D341Med (cell line): ENCODE results near the gene C19orf44.
A peak's percentile ranks its signal among the peaks of the same experiment; 100 is the strongest.

ENCODE experiments used
- DNase-seq: peaks from one replicate; pipeline ENCODE4 v3.0.0; 2012; ENCODE audit warnings: low spot score

C19orf44 gene

DNA sequence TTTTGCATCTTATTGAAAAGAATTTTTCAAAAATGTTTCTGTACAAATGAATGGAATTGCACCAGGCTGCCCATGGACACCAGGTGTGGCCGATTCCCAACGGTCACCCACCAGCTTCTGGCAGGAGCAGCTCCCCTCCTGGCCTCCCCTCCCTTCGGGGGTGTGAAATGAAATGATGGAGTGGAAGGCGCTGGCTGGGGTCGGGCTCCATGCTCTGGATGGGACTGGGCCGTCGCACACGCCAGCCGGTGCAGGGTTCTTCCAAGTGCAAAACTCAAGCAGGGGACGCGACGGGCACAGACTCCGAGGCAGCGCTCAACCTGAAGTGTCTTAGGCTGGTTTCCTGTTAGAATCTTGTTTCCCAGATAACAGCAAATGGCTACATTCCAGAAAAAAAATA is 21.9 kb downstream of the C19orf44 start:
- peak; percentile 31 for DNase-seq

DNA sequence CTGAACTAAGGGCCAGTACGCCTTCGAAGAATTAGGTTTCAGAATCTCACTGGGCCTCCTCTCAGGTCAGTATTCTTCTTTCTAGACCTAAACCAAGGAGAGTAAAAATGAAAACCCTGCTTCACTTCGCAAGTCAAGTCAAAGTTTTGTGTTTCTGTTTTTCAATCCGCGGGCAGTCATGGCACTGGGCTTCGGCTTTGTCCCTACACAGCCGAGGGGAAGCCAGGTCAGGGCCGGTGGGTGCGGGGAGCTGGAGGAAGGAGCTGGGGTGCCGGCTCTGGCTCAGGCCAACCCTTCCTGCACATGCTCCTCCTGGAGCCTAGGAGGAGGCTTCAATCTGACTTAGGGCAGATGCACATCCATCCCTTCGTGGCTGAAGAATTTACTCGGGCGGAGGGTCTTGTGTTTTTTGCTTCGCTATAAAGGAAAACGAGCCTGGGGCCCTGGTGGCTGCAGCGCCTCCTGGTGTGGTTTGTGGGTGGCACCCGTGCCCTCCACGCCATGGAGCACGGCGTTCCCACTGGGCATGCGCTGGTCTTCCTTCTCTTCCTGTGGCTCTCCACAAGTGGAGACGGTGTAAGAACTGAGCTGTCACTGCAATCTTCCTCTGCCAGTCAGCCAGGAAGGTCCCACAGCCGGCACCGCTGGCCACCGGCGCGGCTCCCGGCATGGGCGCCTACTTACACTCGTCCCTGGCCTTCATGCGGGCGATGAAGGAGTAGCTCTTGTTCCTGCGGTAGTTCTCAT is 22.5 kb downstream of the C19orf44 start:
- peak; percentile 62 for DNase-seq

DNA sequence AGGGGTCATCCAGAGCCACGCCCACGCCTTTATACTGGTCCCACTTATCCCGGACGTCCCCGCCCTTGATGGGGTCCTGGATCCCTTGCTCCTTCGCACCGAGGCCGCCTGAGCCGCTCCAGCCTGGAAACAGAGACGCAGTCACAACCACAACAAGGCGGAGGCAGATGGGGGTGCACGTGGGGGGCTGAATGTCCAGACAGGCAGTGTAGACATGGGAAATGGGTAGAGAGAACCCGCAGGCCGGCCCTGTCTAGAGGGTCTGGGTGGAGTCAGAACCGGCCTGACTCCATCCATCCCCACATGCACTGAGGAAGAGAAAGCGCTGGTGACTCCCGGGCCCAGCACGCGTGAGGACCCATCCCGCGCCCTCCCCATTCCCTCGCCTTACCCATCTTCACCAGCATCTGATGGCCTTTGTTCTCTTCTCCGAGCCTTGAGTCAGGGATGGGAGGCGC is 23.1 kb downstream of the C19orf44 start:
- peak; percentile 40 for DNase-seq

DNA sequence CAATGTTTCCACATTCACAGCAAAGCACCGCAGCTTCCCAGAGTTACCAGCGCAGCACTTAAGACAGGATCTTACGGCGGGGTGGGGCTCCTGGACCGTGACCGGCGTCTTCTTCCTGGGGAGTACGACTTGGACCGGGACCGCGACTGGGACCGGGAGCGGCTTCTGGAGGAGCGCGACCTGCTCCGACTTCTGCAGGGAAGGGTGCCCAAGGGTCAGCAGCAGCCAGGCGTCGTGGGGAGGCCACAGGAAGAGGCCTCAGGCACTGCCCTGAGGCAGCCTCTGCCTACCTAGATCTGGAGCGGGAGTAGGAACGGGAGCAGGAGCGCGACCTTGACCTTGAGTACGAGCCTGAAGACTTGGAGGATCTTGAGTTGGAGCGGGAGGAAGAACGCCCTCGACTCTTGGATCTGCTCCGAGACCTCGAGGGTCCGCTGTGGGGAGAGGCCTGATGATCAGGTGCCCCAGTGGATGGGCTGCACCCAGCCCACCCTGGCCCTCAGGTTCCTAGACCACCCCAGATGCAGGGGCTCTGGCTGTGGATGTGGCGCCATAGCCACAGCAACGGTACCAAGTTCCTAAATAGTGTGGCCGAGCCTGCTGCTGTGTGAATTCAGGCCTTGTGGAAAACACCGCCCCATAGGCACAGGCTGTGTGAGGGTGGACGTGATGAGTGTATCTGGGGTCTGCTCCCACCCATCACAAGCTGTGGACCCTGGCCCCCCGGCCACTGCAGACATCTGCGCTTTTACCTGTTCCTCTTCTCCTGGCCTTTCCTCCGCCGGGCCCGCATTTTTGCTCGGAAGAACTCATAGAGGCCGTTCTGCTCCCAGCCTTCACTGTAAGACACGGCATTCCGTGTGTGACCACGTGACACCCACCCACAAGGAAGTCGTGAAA is 24.1 kb downstream of the C19orf44 start:
- DNase-seq: no peak

DNA sequence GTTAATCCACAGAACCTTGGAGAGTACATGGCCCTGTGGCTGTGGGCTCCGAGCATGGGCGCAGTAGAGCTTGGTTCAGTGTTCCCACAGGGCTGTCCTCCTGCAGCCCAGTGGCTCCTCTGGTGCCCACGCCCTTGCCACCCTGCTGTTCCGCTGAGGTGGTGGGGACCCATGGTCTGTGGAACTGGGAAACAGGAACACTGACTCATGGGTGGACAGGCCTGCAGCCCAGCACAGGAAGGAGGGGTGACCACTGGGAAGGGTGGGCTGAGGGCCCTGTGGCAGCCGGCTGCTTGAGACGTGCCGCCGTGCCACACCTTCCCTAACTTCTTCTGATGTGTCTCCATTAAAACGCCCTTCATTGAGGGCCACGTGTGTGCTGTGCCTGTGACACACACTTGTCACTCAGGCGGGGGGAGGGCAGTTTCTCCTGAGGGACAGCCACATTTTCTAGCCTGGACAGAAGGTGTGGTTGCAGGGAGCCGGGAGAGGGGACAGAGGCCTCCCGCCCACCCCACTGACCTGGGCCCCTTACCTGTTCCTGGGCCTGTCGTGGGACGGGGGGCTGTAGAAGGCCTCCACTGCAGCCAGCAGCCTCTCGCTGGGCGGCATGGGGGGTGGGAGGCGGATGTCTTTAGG is 24.9 kb downstream of the C19orf44 start:
- no peak for DNase-seq

DNA sequence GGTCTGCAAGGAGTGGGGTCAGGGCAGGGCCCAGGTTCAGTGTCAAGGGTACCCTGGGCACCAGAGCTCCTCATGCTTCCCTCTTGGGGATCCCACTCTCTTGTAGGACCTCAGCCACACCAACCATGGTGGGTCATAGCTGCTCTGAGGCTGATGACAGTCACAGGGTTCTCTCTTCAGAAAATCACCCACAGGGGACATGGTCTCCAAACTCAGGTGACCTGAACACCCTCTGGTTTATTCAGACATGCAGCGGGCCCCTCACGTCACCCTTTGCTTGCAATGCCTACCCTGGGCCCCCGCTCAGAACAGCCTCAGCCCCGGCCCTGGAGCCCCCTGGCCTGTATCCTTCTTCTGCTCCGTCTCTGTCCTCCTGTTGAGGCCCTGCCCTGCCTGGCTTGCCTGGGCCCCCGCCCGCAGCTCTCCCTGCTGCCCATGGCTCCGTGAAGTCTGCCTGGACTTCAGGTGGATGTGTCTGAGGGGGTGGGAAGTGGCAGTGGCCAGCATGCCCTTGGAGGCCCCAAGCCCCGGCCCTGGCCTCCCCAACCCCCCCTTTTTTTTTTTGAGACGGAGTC is 25.6 kb downstream of the C19orf44 start:
- peak; percentile 34 for DNase-seq

DNA sequence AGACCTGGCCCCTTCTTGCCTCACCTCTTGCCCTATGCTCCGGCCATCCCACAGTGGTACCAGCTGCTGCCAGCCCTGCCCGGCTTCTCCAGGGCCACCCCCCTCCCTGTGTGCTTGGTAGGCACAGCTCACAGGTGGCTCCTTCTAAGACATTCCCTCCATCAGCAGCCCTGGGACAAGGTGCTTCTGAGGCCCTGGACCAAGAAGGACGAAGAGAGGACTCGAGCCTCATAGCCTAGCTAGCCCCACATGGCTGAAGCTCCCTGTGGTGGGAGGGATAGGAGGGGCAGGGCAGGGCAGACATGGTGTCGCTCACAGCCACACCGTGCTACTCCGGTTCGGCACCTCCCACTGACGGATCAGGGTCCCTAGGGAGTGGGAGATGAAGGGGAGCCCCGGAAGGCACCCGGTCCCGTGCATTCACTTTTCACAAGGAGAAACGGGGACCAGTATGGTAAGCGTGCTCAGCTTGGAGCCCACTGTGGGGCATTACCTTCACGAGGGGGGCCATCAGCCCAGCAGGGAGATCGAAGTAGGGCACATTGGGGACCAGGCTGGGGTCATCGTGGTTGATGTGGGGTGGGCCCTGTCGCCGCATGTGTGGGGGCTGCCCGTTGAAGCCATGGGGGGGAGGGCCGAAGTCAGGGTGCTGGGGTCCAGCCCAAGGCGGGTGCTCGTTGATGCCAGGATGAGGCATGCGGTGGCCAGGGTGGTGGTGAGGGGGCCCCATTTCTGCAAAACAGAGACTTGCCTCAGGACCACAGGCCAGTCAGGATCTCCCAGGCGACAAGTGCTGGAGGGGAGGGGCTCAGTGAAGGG is 26.6 kb downstream of the C19orf44 start:
- peak; percentile 30 for DNase-seq

DNA sequence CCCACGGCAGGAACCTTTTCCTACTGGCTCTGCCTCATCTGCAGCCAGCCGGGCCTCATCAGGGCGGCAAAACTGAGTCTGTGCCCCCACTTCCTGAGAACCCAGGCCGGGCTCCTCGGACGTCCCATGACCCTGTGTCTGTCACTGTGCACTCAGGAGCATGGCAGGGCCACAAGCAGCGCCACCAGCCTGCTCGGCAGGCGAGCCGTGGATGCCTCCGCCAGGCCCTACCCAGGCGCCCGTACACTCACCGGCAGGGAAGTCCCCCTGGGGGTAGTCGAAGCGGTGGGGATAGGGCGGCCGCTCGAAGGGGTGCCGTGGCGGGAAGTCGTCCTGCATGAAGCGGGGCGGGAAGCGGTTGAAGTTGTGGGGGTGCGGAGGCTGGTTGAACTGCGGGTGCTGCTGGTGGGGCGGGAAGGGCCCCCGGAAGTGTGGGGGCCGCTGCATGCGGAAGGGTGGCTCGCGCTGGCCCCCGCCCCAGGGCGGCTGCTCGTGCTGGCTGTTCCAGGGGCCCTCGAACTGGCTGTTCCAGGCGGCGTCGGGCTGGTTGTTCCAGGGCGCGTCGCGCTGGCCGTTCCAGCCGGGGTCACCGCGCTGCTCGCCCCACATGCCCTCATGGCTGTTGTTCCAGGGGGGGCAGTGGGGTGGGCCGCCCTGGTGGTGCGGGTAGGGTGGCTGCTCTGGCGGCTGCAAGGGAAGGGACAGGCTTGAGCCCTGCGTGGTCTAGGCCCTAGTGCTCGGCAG is 29.0 kb downstream of the C19orf44 start:
- no peak for DNase-seq

DNA sequence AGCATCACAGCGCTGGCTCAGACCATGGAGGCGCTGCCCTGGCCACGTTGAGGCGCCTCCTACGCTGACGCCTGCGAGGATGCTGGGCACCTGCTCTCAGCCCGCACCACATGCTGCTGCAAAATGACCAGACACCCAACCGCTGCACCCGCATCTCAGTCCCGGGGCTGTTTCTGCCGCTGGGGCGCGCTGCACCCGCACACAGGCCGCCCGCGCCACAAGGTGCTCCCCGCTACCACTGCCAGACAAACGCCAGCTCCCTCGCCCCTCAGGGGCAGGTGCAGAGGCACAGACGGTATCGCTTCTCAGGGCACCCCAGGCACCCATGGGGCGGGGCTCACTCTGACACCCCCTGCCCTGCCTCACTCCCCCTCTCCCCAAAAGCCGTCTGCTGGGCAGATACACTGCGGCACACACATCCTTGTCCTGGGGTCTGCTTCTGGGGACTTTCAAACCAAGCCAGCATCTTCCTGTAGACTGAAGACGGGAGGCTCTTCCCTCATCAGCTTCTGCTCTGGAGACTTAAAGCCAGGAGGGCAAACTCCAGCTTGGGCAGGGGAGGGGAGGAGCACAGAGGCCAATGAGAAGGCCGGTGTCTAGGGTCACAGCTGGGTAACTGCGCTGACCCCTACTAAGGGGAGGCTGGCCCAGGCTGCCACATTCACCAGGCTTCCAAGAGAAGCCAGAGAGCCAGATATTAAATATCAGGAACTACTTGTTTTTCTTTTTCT is 29.7 kb downstream of the C19orf44 start:
- DNase-seq: no peak

DNA sequence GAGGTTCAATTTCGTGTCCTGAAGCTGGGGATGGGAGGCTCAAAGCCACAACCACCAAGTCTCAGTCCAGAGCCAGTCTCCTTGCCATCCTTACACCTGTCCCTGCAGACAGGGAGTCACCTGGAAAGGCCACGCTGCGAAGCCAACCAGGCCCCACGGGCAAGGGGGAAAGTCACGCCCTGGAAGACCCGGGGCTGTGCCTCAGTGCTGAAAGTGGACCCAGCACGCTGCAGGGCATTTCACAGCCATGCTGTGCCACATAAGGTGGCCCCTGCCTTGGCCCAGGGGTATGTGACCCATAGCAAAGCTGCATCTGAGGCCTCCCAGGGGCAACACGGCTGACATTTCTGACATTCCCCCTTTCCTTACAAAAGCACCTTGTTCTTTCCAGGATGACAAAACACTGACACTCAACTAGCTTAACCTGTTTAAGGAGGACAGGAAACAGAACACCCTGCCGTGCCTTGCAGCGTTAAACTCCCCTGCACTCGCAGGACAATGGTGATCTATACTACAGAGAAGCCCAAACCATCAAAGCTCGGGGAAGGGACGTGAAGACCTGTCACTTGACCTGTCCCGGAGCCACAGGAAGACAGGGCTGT is 31.2 kb downstream of the C19orf44 start:
- no peak for DNase-seq

DNA sequence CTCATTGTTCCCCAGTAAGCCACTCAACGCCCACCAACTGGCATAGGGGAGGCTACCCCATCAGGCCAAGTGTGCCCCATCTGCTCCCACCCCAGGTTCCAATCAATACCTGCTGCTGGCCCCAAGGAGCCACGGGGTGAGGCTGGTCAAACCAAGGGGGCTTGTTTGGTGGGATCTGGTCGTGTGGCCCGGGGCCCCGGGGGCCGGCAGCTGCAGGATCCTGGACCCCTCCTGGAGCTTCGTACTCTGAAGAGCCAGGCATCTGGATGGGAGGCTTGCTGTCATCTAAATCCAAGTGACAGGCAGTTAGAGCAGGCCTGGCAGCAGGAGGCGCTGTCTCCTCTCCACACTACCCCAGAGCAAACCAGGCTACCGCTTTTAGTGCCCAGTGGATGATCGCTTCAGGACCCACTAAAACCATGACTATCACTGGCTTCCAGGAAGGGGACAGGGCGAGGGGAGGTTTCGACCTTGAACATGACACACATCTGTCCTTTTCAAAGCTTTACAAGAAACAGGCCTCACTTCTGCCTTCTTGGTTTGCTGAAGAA is 31.9 kb downstream of the C19orf44 start:
- peak; percentile 67 for DNase-seq

DNA sequence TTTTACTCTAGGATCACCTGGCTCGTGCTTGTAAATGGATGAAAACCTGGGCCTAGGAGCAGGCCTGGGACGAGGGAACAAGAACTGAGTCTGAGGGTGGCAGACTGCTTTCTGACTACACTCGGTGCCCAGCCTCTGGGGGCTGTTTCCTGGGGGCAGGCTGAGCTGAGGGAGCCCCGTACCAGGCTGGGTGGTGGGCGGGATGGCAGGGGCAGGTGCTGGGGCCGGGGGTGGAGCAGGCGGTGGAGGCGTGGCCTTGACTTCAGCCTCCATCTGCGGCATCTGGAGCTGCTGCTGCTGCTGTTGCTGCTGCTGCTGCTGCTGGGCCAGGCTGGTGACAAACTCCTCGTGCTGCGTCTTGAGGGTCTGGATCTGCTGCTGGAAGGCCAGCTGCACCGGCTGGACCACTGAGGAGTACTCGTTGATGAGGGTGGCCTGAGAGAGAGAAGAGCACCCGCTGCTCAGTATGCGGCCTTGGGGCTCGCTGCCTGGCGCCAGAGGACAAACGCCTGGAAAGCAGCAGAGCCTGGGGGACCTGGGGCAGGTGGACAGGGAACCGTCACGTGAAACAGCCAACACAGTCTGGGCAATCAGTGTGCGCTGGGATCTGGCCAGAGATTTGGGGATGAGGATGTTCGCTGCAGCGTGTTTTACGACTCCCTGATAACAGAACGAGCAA is 33.4 kb downstream of the C19orf44 start:
- no peak for DNase-seq

DNA sequence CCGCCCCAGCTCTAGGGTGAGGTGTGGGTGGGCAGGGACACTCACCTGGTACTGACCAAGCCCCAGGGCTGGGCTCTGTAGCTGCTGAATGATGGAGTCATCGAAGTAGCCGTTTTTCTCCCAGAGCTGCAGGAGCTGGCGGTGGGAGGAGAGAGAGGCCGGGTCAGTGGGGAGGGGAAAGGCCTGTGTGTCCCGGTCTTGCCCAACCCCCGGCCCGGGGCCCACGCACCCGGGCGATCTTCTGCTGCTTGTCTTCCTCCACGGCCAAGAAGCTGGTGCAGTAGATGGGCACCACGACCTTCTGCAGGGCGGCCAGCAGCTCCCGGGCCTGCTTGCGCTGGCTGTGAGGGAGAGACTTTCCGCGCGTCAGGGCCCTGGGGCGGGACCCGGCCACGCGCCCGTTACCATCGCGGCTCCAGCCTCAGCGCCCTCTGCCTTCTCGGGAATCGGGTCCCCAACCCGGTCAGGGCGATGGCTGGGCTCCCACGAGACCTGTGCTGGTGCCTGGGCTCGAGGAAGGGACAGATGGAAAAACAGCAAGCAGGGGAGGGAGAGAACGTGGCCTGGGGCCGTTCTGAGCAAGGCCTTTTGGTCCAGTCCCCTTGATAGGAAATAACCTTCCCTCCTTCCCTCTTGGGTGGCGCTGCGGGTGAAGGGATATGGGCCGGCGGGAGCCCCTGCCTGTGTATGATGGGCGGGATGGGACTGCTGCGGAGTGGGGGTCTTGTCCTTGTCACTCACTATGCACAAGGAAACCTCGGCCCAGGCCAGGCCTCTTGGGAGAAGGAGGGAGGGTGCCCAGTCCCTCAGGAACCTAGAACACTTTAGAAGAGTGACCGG is 34.6 kb downstream of the C19orf44 start:
- DNase-seq: no peak

DNA sequence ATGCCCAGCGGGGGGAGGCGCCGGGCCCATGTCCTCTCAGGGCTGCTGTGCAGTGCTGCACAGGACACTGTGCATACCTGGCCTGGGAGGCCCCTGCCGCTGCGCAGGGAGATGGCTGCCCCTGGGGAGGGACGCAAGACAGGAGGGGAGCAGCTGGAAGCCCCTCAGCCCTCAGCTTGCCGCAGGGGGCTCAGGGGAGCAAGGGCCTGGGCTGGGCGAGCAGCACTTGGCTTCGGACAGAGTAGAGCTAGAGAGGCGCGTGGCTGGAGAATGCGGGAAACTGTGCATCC is 35.1 kb downstream of the C19orf44 start:
- DNase-seq: no peak

DNA sequence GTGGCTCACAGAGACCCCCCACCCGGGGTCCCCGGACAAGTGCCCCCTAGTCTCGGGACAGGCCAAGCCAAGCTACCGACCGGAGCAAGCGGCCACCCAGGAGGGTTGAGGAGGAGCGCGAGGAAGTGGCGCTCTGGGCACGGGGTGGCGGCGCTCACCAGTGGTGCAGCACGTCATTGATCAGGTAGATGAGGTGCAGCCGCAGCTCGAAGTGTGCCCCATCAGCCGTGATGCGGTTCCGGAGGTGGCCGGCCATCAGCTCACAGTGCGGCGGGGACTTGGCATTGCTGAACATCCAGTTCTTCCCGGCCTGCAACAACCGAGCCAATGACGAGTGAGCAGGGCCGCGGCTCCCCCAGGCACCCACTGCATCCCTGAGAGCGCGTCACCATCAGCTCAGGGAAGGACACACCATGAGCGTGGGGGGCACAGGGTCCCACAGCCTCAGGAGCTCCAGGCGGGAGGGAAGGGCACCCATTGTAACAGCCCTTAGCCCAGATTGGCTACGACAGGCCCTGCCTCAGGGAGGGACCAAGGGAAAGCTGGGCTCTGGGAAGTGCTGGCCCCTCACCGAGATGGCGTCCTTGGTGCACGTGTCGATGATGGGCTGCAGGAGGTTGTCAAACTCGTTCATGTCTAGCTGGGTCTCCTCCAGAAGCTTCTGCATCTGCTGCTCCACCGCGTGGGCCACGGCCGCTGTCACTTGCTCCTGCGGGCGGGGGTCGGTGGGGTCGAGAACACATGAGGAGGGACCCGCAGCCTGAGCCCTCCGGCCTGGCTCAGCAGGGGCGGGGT is 36.4 kb downstream of the C19orf44 start:
- DNase-seq: no peak

DNA sequence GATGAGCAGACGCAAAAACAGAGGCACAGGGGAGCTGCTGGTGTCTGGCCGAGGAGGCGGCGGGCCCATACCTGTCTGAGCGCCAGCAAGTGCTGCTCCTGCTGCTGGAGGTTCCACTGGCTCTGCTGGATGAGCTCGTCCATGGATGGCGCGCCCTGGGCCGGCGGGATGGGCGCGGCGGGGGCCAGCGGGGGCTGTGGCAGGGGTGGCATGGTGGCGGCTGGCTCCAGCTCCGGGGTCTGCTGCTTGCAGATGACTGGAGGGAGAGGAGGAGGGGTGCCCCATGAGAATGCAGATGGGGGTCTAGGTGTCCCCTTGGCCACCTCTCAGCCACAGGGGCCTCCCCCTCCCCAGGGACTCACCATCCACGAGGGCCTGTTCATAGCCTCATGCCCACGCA is 39.2 kb downstream of the C19orf44 start:
- no peak for DNase-seq

DNA sequence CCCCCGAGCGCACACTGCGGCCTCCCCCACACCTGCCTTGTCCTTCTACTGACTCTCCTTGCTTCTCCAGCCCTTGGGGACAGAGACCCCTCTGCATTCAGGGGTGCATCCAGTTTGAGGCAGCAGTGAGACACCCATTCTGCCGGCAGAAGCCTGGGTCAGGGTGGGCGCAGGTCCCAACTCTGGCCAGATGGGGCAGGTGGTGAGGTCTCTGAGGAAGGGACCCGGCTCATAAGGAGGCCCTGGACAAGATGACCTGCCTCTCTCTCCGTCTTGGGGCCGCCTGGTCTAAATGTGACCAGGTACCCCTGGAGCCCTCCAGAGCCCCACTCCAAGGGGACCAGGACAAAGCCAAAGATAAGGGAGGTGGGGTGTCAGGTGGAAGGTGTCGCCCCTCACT is 39.9 kb downstream of the C19orf44 start:
- peak; percentile 32 for DNase-seq
